Tibial artery (tissue), 4 donors: Measurements from ENCODE around the gene MLLT10.
"Not testable (repeated sequence)": the region's sequence is repeated elsewhere in the genome, so short reads cannot be mapped to it uniquely, and the experiment has no call there.

ENCODE experiments used
- DNase-seq, 2 donors: peaks; one replicate each; pipeline ENCODE4 v3.0.0-alpha.2; 2019
- H3K27ac ChIP-seq, 2 donors: fragments of 200-600 bp; sonication (generic) in 1 of 2; 1 replicate in 1 of 2; 2 replicates in 1 of 2; pipeline ENCODE4 v1.5.1; 2018 to 2019; ENCODE audit warnings: mild to moderate bottlenecking in 1 of 2
- H3K27me3 ChIP-seq, 2 donors: fragments of 200-600 bp; sonication (generic) in 1 of 2; one replicate each; pipeline versions ENCODE4 v1.5.1 to v1.6.0; 2016 to 2019
- H3K36me3 ChIP-seq, 3 donors: fragments of 200-600 bp; sonication (generic) in 2 of 3; one replicate each; pipeline ENCODE4 v1.5.1; 2016 to 2019; ENCODE audit warnings: mild to moderate bottlenecking in 2 of 3
- H3K4me1 ChIP-seq, 4 donors: fragments of 200-600 bp; sonication (generic) in 2 of 4; 1 replicate in 3 of 4; 2 replicates in 1 of 4; pipeline ENCODE4 v1.5.1; 2016 to 2019
- H3K4me3 ChIP-seq, 2 donors: fragments of 200-600 bp; sonication (generic) in 1 of 2; 1 replicate in 1 of 2; 2 replicates in 1 of 2; pipeline ENCODE4 v1.5.1; 2018 to 2019; ENCODE audit warnings: mild to moderate bottlenecking in 2 of 2
- H3K9me3 ChIP-seq, 3 donors: fragments of 200-600 bp; sonication (generic) in 1 of 3; one replicate each; pipeline ENCODE4 v1.5.1; 2016 to 2019
- intact Hi-C: fragments of 100-400 bp; cut with DNase I; formaldehyde crosslinking; loops from one replicate; pipeline ENCODE4 v1.15.0; 2023; ENCODE audit warnings: low total_unique reads
- TF ChIP-seq, protein P1 (sequence below), 2 experiments: fragments of 200-600 bp in 1 of 2; fragments of 450-650 bp in 1 of 2; IDR thresholded peaks; one replicate each; pipeline ENCODE4 v1.5.1; 2017 to 2019; ENCODE audit warnings: antibody characterized with exemption in 2 of 2, mild to moderate bottlenecking in 1 of 2, moderate library complexity in 1 of 2

The MLLT10 gene

DNA sequence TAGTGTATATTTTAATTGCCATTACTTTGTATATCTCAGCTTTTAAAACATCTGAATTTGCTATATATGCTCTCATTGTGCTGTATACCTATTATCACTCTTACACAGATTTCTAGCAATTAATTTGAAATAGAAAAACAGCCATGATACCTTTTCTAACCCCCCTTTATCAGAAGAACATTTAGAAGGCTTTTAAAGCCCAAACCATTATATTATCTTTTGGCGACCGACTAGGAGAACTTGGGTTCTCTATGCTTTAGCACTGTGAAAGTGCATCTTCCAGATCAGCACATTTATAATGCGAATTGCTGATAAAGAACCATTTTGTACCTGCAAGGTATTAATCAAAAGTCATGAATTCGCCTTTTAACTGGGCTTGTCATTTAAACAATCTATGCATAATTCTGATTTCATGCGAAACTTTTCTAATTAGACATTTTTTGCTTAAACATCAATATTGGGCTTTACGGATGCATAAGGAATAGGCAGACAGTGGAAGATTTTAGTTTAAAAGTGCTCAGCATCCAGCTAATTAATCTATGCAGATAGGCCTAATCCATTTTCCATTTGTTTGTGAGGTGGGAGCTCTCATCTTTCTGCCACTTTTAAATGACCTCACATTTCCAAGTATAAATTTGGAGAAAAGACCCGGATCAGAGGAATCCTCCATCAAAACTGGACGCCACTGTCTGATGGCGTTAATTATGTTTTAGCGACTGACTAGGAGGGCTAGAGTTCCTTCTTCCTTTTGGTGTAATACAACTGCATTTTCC is 1.2 kb upstream of the MLLT10 start:
- intact Hi-C loops: no loop called here
- Histone ChIP-seq H3K27me3 (no peaks in the 10 kb centered on the region), H3K36me3 (peaks cover 0 to 11% (median 5%) of the 10 kb centered on the region in 3 donors), H3K4me1 (peaks cover 0 to 22% (median 7%) of the 10 kb centered on the region in 4 donors), H3K9me3 (no peaks in the 10 kb centered on the region), H3K4me3 (peak overlapping the region; percentile 80 to 90), H3K27ac (peak overlapping the region; percentile 91 to 96)
- peak in 1 of 2 donors; percentile 61 for DNase-seq
- TF ChIP-seq, protein P1, sequence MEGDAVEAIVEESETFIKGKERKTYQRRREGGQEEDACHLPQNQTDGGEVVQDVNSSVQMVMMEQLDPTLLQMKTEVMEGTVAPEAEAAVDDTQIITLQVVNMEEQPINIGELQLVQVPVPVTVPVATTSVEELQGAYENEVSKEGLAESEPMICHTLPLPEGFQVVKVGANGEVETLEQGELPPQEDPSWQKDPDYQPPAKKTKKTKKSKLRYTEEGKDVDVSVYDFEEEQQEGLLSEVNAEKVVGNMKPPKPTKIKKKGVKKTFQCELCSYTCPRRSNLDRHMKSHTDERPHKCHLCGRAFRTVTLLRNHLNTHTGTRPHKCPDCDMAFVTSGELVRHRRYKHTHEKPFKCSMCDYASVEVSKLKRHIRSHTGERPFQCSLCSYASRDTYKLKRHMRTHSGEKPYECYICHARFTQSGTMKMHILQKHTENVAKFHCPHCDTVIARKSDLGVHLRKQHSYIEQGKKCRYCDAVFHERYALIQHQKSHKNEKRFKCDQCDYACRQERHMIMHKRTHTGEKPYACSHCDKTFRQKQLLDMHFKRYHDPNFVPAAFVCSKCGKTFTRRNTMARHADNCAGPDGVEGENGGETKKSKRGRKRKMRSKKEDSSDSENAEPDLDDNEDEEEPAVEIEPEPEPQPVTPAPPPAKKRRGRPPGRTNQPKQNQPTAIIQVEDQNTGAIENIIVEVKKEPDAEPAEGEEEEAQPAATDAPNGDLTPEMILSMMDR (IDR thresholded peaks at IDR 0.05): no peak

DNA sequence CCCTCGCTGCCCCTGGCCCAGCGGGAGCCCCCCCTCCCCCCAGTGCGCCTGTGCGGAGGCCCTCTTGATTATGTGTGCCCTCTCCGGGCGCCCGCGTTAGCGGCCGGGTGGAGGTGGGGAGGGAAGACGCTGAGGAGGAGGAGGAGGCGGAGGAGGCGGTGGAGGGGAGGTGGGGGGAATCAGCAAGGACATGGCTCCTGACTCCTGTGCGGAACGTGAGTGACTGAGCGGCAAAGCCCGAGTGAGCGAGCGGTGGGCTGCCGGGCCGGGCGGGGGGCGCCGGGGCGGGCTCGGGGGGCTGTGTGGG is 201 bp downstream of the MLLT10 start:
- H3K36me3 ChIP-seq: peaks cover 9 to 25% (median 10%) of the 10 kb centered on the region in 3 donors
- intact Hi-C loops: no loop called here
- no peaks in the 10 kb centered on the region for H3K9me3 ChIP-seq
- no peaks in the 10 kb centered on the region for H3K27me3 ChIP-seq
- no peak for DNase-seq
- H3K4me1 ChIP-seq: peaks cover 0 to 22% (median 7%) of the 10 kb centered on the region in 4 donors
- peak overlapping the region; percentile 91 to 96 for H3K27ac ChIP-seq
- TF ChIP-seq, protein P1 (IDR thresholded peaks at IDR 0.05): no peak
- peak overlapping the region; percentile 80 to 90 for H3K4me3 ChIP-seq

DNA sequence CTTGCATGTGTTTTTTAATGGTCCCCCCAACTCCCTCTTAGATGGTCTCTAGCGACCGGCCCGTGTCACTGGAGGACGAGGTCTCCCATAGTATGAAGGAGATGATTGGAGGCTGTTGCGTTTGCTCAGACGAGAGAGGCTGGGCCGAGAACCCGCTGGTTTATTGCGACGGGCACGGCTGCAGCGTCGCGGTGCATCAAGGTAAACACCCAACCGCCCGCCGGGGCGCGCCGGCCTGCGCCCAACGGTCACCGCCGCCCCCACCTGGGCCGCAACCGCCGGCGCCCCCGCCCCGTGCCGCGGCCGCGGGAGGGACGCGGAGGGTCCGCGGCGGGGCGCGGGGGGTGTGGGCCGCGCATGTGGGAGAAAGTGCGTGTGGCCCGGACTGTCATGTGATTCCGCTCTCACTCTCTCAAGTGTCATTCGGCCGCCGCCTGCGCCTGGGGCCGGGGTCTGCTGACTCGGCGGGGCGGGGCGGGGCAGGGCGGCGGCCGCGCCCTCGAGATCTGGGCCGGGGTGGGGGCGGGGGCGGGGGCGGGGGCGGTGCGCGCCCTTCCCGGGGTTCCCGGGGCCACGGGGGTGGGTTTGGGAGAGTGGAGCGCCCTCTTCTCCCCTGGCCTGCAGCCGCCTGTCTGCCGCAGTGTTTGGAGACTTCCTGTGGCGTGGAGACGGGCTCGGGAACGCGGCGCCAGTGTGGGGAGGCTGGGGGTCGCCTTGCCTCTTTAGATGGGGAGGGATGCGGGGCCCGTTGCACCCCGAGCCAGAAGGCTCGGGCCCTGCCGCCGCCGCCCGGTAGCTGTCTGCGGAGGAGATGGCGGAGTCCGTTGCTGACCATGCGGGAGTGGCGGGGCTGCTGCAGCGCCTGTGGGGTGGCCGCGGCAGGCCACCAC is 817 bp downstream of the MLLT10 start:
- H3K4me1 ChIP-seq: peaks cover 0 to 22% (median 7%) of the 10 kb centered on the region in 4 donors
- DNase-seq: peak; percentile 74 to 76
- H3K27ac ChIP-seq: peak overlapping the region; percentile 91 to 96
- H3K9me3 ChIP-seq: no peaks in the 10 kb centered on the region
- H3K27me3 ChIP-seq: no peaks in the 10 kb centered on the region
- H3K36me3 ChIP-seq: peaks cover 10 to 31% (median 15%) of the 10 kb centered on the region in 3 donors
- TF ChIP-seq, protein P1 (IDR thresholded peaks at IDR 0.05): no peak
- peak overlapping the region; percentile 80 to 90 for H3K4me3 ChIP-seq
- intact Hi-C loops: no loop called here

DNA sequence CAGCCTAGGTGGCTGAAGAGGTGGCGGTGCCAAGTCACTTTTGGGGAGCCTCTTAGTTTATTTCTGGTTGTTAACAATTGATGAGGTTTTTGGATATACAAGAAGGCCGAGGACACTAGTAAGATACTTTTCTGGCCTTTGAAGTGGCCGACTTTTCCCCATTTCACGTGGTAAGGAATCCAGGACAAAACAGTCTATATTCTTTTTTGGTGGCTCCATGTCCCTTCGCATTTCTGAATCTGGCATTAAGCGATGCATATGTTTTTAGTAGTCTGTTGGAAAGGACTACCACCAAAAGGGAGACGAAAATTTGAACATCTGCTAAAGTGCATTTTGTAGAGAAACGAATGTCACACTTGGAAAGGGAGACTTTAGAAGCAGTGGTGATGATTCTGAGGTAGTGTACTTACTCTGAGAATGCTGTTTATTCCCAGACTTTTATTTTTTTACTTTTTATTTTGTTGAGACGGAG is 1.5 kb downstream of the MLLT10 start:
- H3K4me1 ChIP-seq: peaks cover 0 to 22% (median 7%) of the 10 kb centered on the region in 4 donors
- TF ChIP-seq, protein P1 (IDR thresholded peaks at IDR 0.05): no peak
- intact Hi-C loops: no loop called here
- no peak for DNase-seq
- no peaks in the 10 kb centered on the region for H3K27me3 ChIP-seq
- peaks cover 17 to 38% (median 22%) of the 10 kb centered on the region in 3 donors for H3K36me3 ChIP-seq
- no peaks in the 10 kb centered on the region for H3K9me3 ChIP-seq
- H3K4me3 ChIP-seq: peak overlapping the region; percentile 80 to 90
- peak overlapping the region; percentile 91 to 96 for H3K27ac ChIP-seq

DNA sequence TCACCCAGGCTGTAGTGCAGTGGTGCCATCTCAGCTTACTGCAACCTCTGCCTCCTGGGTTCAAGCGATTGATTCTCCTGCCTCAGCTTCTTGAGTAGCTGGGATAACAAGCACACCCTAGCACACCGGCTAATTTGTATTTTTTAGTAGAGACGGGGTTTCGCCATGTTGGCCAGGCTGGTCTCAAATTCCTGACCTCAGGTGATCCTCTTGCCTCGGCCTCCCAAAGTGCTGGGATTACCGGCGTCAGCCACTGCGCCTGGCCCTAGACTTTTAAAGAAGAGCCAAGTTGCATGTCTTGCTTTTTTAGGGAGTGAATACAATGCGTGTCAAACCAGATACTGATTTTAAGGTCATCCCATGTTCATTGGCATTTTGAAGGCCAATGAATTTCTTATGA is 1.9 kb downstream of the MLLT10 start:
- DNase-seq, H3K9me3 ChIP-seq, intact Hi-C loops, H3K27me3 ChIP-seq: not testable (repeated sequence)
- Histone ChIP-seq H3K4me1 (peaks cover 0 to 22% (median 7%) of the 10 kb centered on the region in 4 donors), H3K36me3 (peaks cover 21 to 42% (median 26%) of the 10 kb centered on the region in 3 donors), H3K27ac (peak overlapping the region in 1 of 2 donors; percentile 91), H3K4me3 (peak overlapping the region; percentile 80 to 90)
